Type B pancreatic cell (in vitro differentiated cells): Measurements from ENCODE around the gene ARMH3. TPM values are rescaled to one million over a fixed set of nuclear protein-coding genes. Genes with fewer than 3 reads are reported as not detected.

Experiments
- DNase-seq: peaks from one replicate; pipeline ENCODE4 v3.0.0; 2021; ENCODE audit warnings: mixed read lengths; ENCODE audit not compliant: unreplicated experiment; ENCODE audit errors: extremely low spot score
- H3K27ac Mint-ChIP-seq: 2 replicates; pipeline ENCODE4 v1.8.0; 2021; ENCODE audit warnings: mild to moderate bottlenecking, mixed read lengths
- H3K27me3 Mint-ChIP-seq: 2 replicates; pipeline ENCODE4 v1.8.0; 2021; ENCODE audit warnings: mixed read lengths
- H3K36me3 Mint-ChIP-seq: 2 replicates; pipeline ENCODE4 v1.8.0; 2021; ENCODE audit warnings: mixed read lengths
- H3K4me1 Mint-ChIP-seq: one replicate; pipeline ENCODE4 v1.8.0; 2021; ENCODE audit warnings: mixed read lengths; ENCODE audit not compliant: unreplicated experiment
- H3K4me3 Mint-ChIP-seq: 2 replicates; pipeline ENCODE4 v1.8.0; 2021; ENCODE audit warnings: mild to moderate bottlenecking, mixed read lengths
- H3K9me3 Mint-ChIP-seq: 2 replicates; pipeline ENCODE4 v1.8.0; 2021; ENCODE audit warnings: mixed read lengths
- CTCF ChIP-seq: fragments of 200-600 bp; sonication (generic); conservative IDR thresholded peaks from 2 replicates; pipeline ENCODE4 v1.5.0; 2021; ENCODE audit warnings: antibody characterized with exemption, mild to moderate bottlenecking
- total RNA-seq: library from RNA; stranded (reverse); gene quantifications from 2 replicates; pipeline ENCODE4 v1.2.1, GENCODE V29; 2021; ENCODE audit warnings: low replicate concordance

ARMH3 gene
- total RNA-seq, 1 donor from 2014 or later: 22.2 TPM

GRCh38 chr10:101940916-101941315 is 115.1 kb downstream of the ARMH3 start:
- Mint-ChIP-seq H3K4me3 (no peak overlapping the region), H3K27ac (no peak overlapping the region), H3K27me3 (no peaks in the 10 kb centered on the region), H3K4me1 (peaks cover 6% of the 10 kb centered on the region), H3K36me3 (peaks cover 14% of the 10 kb centered on the region), H3K9me3 (no peaks in the 10 kb centered on the region)
- no peak for TF ChIP-seq CTCF
- DNase-seq: no peak

- H3K4me3 Mint-ChIP-seq: no peak overlapping the region
- H3K4me1 Mint-ChIP-seq: peaks cover 8% of the 10 kb centered on the region
- TF ChIP-seq CTCF: no peak
These were observed 116.2 kb downstream of the ARMH3 start for GRCh38 chr10:101939729-101940128.

DNA sequence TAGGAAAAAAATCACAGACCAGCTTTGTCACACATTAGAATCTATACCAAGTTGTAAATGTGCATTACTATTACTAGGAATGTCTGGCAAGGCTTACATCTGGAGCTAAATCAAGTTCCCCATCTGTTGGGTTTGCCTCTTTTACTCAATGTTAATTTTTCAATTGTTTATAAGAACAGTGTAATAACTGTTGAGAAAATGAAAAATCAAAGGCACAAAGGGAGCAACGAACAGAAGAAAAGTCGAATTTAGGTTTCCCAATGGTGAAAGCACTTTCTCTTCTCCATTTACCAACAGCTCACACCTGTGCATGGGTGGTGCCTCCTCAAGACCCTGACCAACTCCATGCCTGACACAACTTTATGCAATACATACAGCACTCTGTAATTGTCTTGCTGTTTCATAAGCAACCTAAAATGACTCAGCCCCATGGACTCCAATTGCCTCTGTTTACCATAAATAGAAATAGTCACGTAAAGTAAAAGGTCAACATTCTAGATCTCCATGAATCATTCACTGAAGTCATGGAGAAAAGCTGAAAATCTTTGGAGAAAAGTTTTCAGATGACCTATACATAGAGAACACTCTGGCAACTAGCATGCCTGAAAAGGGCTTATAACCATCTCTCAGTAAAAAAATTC is 116.8 kb downstream of the ARMH3 start:
- no peak overlapping the region for H3K27ac Mint-ChIP-seq
- no peak for DNase-seq
- peaks cover 14% of the 10 kb centered on the region for H3K4me1 Mint-ChIP-seq
- peaks cover 14% of the 10 kb centered on the region for H3K36me3 Mint-ChIP-seq
- H3K4me3 Mint-ChIP-seq: no peak overlapping the region
- no peaks in the 10 kb centered on the region for H3K27me3 Mint-ChIP-seq
- no peaks in the 10 kb centered on the region for H3K9me3 Mint-ChIP-seq
- TF ChIP-seq CTCF: no peak

More at GRCh38 chr10:101939729-101940128, 116.2 kb downstream of the ARMH3 start:
- Mint-ChIP-seq H3K27ac (no peak overlapping the region), H3K27me3 (no peaks in the 10 kb centered on the region), H3K9me3 (no peaks in the 10 kb centered on the region), H3K36me3 (peaks cover 14% of the 10 kb centered on the region)
- no peak for DNase-seq

GRCh38 chr10:101938305-101939007 is 117.5 kb downstream of the ARMH3 start:
- H3K36me3 Mint-ChIP-seq: peaks cover 11% of the 10 kb centered on the region
- no peak overlapping the region for H3K27ac Mint-ChIP-seq
- H3K4me3 Mint-ChIP-seq: no peak overlapping the region
- peaks cover 16% of the 10 kb centered on the region for H3K4me1 Mint-ChIP-seq
- no peak for DNase-seq
- no peaks in the 10 kb centered on the region for H3K27me3 Mint-ChIP-seq
- H3K9me3 Mint-ChIP-seq: no peaks in the 10 kb centered on the region
- no peak for TF ChIP-seq CTCF

- H3K4me1 Mint-ChIP-seq: peaks cover 16% of the 10 kb centered on the region
- H3K9me3 Mint-ChIP-seq: no peaks in the 10 kb centered on the region
- no peak for DNase-seq
- H3K36me3 Mint-ChIP-seq: no peaks in the 10 kb centered on the region
- no peak overlapping the region for H3K4me3 Mint-ChIP-seq
- TF ChIP-seq CTCF: no peak
- no peaks in the 10 kb centered on the region for H3K27me3 Mint-ChIP-seq
- no peak overlapping the region for H3K27ac Mint-ChIP-seq
These were observed 120.5 kb downstream of the ARMH3 start for GRCh38 chr10:101935431-101935830.
